Renal cortical epithelial cell (primary cell): Measurements from ENCODE around the gene ENTREP3. TPM values are rescaled to one million over a fixed set of nuclear protein-coding genes. Genes with fewer than 3 reads are reported as not detected.

Source experiments
- DNase-seq: peaks from one replicate; pipeline ENCODE4 v3.0.0-alpha.2; 2011; ENCODE audit warnings: low read depth
- total RNA-seq: library from RNA; depleted of rRNA; stranded (reverse); fragments of >200 nt; gene quantifications from 2 replicates; pipeline ENCODE4 v1.2.3, GENCODE V29; 2014

The ENTREP3 gene
- total RNA-seq, 1 donor from 2014 or later: 10.2 TPM

GRCh38 chr1:155278689-155279160 is 23.4 kb upstream of the ENTREP3 start:
- DNase-seq: no peak

DNA sequence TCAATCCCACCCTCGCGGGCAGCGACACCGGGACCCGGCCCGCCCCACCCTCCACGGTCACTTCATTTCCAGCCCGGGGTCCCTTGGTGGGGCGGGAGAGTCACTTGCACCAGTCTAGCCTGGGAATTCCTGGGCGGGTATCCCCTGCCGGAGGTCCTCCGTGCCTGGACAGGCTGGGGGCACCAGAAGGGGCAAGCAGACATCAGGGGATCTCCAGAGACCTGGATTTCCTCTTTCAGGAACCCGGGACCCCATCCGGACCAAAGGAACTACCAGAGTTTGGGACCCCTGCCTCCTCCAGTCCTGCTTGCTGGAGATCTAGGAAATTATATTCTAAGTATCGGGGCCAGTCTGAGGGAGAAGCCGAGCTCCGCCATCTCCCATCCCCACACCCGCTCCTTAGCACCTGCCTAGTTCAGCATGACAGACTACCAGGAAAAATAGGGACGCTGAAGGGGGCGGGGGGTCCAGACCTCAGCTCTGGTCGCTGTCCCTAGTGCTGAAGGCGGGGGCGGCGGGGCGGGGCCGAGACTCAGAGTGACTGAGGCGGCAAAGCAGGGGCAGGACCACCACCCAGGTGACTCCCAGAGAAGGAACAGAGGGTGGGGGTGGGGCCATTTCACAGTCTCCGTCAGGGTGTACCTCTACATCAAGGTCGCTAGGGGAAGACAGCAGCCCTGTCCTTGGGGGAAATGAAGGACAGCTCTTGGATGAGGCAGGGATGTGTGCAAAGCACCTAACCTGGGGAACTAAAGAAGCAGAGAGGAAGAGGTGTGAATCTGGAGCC is 22.8 kb upstream of the ENTREP3 start:
- peak; percentile 27 for DNase-seq

DNA sequence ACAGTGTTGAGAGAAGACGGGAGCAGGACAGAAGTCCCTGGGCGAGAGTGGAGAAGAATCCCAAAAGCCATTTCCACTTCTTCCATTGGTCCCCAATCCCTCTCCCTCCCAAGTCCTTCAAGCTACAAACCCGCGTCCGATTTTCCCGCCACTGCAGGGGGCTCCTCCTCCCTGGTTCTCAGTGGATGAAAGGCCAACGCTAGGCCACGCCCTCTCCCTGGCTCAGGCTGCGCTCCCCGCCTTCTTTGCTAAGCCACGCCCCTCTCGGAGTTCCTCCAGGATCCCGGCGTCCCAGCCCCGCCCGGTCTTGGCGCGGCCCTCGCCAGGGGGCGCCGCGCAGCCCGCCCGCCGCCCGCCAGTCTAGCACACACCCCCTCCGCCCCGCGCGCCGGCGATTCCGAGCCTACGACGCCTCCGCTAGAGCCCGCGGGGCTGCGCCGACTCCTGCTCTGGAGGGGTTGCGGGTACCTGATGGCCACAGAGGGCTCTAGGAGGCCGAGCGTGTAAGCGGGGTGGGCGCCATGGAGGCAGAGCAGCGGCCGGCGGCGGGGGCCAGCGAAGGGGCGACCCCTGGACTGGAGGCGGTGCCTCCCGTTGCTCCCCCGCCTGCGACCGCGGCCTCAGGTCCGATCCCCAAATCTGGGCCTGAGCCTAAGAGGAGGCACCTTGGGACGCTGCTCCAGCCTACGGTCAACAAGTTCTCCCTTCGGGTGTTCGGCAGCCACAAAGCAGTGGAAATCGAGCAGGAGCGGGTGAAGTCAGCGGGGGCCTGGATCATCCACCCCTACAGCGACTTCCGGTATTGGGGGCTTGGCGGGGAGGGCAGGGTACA is 22.0 kb upstream of the ENTREP3 start, which contains the start of gene HCN3:
HCN3 (plus strand) TSS at position 394 of the 832 bp plus-strand sequence; CDS start at position 522, 128 bp downstream.
- DNase-seq: peak; percentile 88

DNA sequence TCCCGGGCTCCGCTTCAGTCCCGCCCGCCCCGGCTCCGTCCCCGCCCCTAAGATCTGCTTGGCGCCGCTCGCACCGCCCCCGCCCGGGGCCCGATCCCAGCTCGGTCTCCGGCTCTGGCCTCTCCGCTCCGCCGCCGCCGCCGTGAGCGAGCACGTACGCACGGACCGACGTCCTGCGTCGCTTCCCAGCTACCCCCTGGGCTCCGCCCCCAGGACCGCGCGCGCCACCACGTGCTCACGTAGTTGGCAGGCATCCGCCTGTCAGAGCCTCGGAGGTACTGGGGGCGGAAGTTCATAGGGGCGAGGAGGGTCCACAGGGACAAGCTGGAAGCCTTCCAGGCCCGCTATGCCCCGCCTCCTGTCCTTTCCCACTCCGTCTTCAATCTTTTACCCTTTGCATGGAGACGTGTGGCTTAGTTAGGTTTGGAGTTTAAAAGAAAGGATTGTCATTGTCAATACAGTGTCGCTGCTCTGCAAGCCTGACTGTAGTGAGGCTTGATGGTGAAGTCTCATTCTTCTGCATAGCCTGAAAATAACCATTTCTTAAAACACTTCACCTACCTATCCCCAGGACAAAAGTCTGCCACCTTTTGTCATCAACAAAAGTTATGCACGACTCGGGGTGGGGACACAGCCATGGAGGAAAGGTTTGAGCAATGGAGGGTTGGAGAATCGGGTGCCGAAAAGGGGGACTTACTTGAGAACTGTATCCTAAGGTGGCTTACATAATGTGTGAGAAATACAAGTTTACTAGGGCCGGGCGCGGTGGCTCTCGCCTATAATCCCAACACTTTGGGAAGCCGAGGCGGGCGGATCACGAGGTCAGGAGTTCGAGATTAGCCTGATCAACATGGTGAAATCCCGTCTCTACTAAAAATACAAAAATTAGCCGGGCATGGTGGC is 18.3 kb upstream of the ENTREP3 start, which contains the start of gene CLK2:
CLK2 (minus strand) TSS at position 162 of the 903 bp plus-strand sequence. CDS start 2,527 bp downstream, outside the sequence.
- DNase-seq: peak; percentile 83

DNA sequence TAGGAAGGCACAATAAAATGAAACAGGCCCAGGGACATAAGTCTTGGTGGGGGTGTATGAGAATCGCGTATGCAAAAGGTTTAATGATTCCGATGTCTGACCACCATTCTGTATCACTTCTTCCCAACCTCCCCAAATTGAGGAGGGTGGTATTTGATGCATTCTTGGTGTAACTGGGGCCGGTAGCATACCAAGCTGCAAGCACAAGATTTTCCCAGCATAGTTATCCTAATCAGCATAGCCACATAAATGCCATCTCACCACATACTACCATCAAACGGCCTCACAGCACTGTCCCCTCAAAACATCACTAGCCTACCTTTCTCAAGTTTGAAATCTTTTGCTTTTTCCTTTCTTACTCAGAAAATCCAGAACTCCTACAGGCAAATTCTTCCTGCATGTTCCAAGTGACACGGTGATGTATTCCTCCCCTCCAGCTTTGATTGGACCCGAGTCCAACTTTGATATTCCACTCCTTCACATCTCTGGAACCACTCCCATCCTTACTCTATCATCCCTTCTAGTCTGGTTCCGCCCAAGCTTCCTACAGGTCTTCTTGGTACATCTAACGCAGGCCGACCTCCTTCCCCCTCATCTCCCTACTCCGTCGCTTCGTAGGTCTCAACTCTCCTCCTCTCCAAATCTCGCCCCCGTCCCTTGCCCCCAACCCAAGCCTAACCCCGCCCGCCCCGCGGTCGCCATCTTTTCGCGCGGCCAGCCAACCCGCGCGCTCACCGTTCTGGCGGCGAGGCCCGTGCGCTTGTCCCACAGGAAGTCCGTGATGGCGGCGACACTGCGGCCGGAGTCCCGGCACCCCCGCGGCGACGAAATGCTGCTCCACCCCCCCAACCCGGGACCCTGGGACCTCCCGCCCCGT is 17.4 kb upstream of the ENTREP3 start:
- DNase-seq: peak; percentile 61

GRCh38 chr1:155269381-155269780 is 14.1 kb upstream of the ENTREP3 start:
- no peak for DNase-seq

GRCh38 chr1:155268630-155269029 is 13.3 kb upstream of the ENTREP3 start:
- DNase-seq: no peak

GRCh38 chr1:155267373-155267772 is 12.1 kb upstream of the ENTREP3 start:
- no peak for DNase-seq

DNA sequence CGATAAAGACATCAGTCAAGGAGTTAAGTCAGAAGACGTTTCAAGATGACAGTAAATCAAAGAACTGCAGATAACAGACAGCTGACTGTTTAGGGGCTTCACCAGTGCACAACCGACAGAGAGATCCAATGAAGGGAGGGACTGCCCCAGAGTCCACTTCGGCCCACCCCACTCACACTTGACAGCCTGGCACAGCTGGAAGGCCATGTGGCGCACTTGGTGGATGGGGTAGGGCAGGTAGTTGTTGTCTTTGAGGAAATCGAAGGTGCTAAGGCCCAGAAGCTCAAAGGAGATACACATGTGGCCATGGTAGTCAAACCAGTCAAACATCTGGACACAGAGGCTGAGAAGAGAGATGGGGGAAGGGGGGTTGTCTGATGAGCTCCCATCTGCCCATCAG is 11.3 kb upstream of the ENTREP3 start:
- no peak for DNase-seq

DNA sequence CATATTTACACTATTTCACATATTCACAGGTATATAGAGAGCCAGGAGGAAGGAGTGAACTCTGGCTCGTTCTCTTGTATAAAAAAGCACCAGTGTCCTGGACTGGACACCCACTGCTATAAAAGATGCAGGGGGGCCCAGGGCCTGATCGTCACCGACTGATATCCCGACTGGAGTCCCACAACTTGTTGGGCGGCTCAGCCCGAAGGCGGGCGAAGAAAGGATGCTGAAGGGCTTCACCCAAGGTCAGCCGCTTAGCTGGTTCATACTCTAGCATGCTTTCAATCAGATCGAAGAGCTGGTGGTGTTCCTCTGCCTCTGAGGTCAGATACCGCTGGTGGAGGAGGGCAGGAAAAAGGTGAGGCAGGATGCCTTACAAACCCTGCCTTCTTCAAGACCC is 7.8 kb upstream of the ENTREP3 start:
- no peak for DNase-seq

DNA sequence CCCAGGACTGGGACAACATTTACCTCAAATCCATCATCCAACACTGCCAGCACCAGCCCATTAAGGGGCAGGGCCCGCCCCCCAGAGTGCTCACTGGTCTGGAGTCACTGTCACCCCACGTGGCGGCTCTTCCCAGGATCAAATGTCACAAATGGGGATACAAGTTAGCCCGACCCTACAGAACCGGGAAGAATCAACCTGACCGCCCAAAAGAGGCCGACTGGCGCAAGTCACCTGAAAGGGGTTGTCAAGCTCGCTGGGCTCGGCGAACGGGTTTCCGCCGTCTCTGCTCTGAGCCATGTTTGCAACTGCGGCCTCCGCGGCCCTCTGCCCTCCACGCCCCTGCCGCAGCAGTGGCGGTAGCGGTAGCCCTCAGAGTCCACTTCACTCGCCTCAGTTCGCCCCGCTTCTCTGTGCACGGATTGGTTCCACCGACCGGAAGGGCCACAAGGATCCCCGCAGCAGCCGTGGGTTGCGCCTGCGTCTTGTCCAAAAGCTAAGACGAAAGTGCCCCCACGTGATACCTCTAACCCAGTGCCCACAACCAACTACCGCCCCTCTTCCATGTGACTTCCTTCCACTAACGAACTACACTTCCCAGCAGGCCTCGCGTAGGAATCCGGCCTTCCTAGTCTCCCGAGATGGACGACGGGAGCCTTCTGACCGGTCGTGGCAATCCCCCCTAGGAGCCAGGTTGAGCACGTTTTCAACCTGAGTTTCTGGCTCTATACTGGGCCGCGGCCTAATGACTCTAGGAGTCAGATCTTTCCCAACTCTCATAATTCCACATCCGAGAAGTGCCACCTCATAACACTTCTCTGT is 6.8 kb upstream of the ENTREP3 start, which contains the start of gene SCAMP3:
SCAMP3 (minus strand) TSS at position 509 of the 822 bp plus-strand sequence; CDS start at position 300, 209 bp downstream.
- DNase-seq: peak; percentile 98

- DNase-seq: no peak
These were observed 6.2 kb upstream of the ENTREP3 start for GRCh38 chr1:155261493-155261851.

- no peak for DNase-seq
These were observed 5.0 kb upstream of the ENTREP3 start for GRCh38 chr1:155260276-155260675.

GRCh38 chr1:155256058-155256852 is 972 bp upstream of the ENTREP3 start:
- DNase-seq: no peak

GRCh38 chr1:155254714-155255242 is 505 bp downstream of the ENTREP3 start:
- no peak for DNase-seq

DNA sequence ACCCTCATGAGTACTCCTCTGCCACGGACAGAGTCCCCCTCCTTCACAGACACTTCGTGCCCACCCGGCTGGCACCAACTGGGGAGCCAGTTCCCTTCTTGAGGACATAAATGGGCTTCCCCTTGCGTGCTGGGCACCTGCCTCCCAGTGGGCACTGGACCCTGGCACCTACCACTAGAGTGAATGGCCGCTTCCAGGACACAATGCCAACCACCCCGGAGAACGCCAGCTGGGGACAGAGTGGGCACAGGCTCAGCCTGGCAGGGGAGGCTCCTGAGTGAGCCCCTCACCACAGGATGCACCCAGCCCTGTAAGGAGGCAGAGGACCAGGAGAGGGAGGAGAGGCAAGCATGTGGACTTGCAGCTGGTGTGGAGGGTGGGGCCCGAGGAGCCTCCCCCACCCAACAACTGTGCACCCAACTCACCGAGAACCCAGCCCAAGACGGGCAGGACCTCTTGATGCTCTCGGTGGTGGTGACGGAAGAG is 1.0 kb downstream of the ENTREP3 start:
- DNase-seq: no peak

- no peak for DNase-seq
These were observed 1.5 kb downstream of the ENTREP3 start for GRCh38 chr1:155253797-155254196.

DNA sequence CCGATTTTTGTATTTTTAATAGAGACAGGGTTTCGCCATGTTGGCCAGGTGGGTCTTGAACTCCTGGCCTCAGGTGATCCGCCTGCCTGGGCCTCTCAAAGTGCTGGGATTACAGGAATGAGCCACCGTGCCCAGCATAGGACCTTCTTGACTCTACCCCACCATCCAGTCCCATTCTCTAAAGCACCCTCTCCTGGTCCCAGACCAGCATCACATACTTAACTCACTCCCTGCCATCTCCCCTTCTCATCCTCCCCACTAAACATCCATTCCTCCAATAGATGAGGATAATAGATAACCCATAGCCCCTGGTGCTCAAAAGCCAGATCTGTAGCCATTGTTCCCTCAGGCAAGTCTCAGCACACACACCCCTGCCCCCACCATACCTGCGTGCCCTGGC is 2.1 kb downstream of the ENTREP3 start:
- DNase-seq: no peak
